ENCODE data around the gene MRPS35.

DNA sequence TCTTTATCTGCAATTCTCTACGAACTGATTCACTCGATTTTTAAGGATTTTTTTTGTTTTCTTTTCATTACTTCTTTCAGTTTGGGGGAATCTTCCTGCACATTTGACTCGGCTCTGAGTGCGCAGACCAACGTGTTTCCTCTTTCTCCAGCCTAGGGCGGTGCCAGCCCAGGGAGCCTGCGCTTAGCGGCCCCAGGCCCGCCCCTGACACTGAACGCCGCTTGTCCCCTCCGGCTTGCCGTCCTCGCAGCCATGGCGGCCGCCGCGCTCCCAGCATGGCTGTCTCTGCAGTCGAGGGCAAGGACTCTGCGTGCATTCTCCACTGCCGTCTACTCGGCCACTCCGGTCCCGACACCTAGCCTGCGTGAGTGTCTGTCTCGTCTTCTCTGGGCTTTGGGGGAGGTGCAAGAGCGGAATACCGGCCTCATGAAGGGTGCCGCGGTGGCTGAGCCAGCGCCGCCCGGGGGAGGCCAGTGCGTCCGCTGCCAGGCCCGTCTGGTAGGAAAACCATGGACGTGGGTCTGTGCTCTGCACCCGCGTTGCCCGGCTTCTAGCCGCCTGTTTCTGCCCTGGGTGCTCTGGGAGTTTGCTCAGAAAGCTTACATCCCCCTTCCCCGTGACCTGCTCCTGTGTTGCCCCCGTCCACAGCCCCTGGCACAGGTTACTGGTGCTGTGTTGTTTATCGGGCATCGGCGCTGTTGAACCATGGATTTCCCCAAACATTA, at the start of gene MRPS35:
- TF ChIP-seq POLR2A (IDR thresholded peaks at IDR 0.05) (peak; percentile 82), POLR2AphosphoS5 (IDR thresholded peaks at IDR 0.05) (peak; percentile 89 to 94 (median 90)), EP300 (IDR thresholded peaks at IDR 0.05; ENCODE audit: low read depth) (no peak)
- TF ChIP-seq, protein P1, sequence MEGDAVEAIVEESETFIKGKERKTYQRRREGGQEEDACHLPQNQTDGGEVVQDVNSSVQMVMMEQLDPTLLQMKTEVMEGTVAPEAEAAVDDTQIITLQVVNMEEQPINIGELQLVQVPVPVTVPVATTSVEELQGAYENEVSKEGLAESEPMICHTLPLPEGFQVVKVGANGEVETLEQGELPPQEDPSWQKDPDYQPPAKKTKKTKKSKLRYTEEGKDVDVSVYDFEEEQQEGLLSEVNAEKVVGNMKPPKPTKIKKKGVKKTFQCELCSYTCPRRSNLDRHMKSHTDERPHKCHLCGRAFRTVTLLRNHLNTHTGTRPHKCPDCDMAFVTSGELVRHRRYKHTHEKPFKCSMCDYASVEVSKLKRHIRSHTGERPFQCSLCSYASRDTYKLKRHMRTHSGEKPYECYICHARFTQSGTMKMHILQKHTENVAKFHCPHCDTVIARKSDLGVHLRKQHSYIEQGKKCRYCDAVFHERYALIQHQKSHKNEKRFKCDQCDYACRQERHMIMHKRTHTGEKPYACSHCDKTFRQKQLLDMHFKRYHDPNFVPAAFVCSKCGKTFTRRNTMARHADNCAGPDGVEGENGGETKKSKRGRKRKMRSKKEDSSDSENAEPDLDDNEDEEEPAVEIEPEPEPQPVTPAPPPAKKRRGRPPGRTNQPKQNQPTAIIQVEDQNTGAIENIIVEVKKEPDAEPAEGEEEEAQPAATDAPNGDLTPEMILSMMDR (IDR thresholded peaks at IDR 0.05): peak in 1 of 5 experiments; percentile 12

Measured in transverse colon (tissue), 4 donors.